HepG2 (cell line): ENCODE results near the gene VARS2. TPM values are rescaled to one million over a fixed set of nuclear protein-coding genes. Genes with fewer than 3 reads are reported as not detected.

Experiments used
- ATAC-seq: fragments of 200-7000 bp; cut with Tn5 transposase; 3 replicates; pipeline ENCODE4 v1.9.1; 2020; ENCODE audit warnings: mild to moderate bottlenecking, moderate library complexity
- BruUV-seq: library from RNA; stranded (reverse); fragments of 400-500 nt; replicated peaks from 2 replicates; lab custom pipeline; 2021; lab: Mats Ljungman, UMichigan
- CTCF ChIA-PET: fragments of 300-600 bp; formaldehyde crosslinking; extraction: SDS; loops from one replicate; lab custom pipeline; 2021; ENCODE audit warnings: low total read pairs, inconsistent platforms, low intra/inter-chr PET ratio; lab: Yijun Ruan, JAX
- POLR2A ChIA-PET: fragments of 350-600 bp; sonication (Branson Sonifier 250); formaldehyde crosslinking; loops from one replicate; lab custom pipeline; 2020; ENCODE audit warnings: antibody characterized with exemption, inconsistent platforms; lab: Yijun Ruan, JAX
- DNase-seq: peaks from one replicate; pipeline ENCODE4 v3.0.0-alpha.2; 2015; ENCODE audit warnings: low spot score
- FAIRE-seq: peaks from 3 replicates; lab custom pipeline; 2011; peaks lifted over from hg19 to GRCh38; lab: Jason Lieb, UNC
- H2AFZ ChIP-seq: one replicate; pipeline ENCODE4 v1.6.1; 2011; ENCODE audit warnings: low read length, inconsistent platforms
- H3K27ac ChIP-seq: fragments of 300-600 bp; 3 replicates; pipeline ENCODE4 v1.8.0; 2011; ENCODE audit warnings: mixed run types, mild to moderate bottlenecking, mixed read lengths, low read length, inconsistent platforms; ENCODE audit not compliant: insufficient read depth; ENCODE audit errors: extremely low read length
- H3K27me3 ChIP-seq, 2 experiments: fragments of 200-600 bp in 1 of 2; 2 replicates in 1 of 2; 3 replicates in 1 of 2; pipeline versions ENCODE4 v1.6.0 to v1.8.0; 2011; ENCODE audit warnings: low read length in 2 of 2, mild to moderate bottlenecking in 2 of 2, moderate library complexity in 2 of 2, inconsistent platforms in 1 of 2; ENCODE audit not compliant: insufficient read depth in 2 of 2, control insufficient read depth in 1 of 2
- H3K36me3 ChIP-seq, 2 experiments: fragments of 200-600 bp in 1 of 2; replicated peaks in 1 of 2; 2 replicates in 1 of 2; 3 replicates in 1 of 2; pipeline versions ENCODE4 v1.5.1 to v1.8.0; 2011; ENCODE audit warnings: low read length in 2 of 2, inconsistent platforms in 1 of 2; ENCODE audit not compliant: insufficient read depth in 2 of 2, control insufficient read depth in 1 of 2
- H3K4me1 ChIP-seq: 2 replicates; pipeline ENCODE4 v1.5.1; 2012; ENCODE audit warnings: low read length, inconsistent platforms; ENCODE audit not compliant: insufficient read depth
- H3K4me2 ChIP-seq: 2 replicates; pipeline ENCODE4 v1.6.0; 2011; ENCODE audit warnings: low read depth, low read length, inconsistent platforms
- H3K4me3 ChIP-seq, 3 experiments: fragments of 200-600 bp in 1 of 3; sonication (generic), shearing (Covaris generic) in 1 of 3; replicated peaks in 1 of 3; 2 replicates each; pipeline ENCODE4 v1.5.1; 2011 to 2016; ENCODE audit warnings: low read length in 3 of 3, inconsistent platforms in 2 of 3, low read depth in 2 of 3, mild to moderate bottlenecking in 2 of 3, control low read depth in 1 of 3, mixed read lengths in 1 of 3; ENCODE audit not compliant: insufficient read depth in 1 of 3
- H3K79me2 ChIP-seq: one replicate; pipeline ENCODE4 v1.6.1; 2011; ENCODE audit warnings: low read length, inconsistent platforms; ENCODE audit not compliant: insufficient read depth
- H3K9ac ChIP-seq: 2 replicates; pipeline ENCODE4 v1.6.0; 2011; ENCODE audit warnings: mild to moderate bottlenecking, low read depth, low read length, inconsistent platforms; ENCODE audit not compliant: insufficient read depth
- H3K9me3 ChIP-seq: 2 replicates; pipeline ENCODE4 v1.5.1; 2012; ENCODE audit warnings: mild to moderate bottlenecking, low read length
- H4K20me1 ChIP-seq: 2 replicates; pipeline ENCODE4 v1.6.0; 2011; ENCODE audit warnings: inconsistent platforms, mild to moderate bottlenecking, low read length, moderate library complexity; ENCODE audit not compliant: insufficient read depth
- BRF2 ChIP-seq: sonication (generic); formaldehyde crosslinking; IDR thresholded peaks from 2 replicates; pipeline ENCODE4 v1.8.1; 2022; ENCODE audit warnings: mild to moderate bottlenecking, missing genetic modification reagents
- CREB3 ChIP-seq: sonication (generic); formaldehyde crosslinking; IDR thresholded peaks from 2 replicates; pipeline ENCODE4 v1.5.0; 2020; ENCODE audit warnings: missing genetic modification reagents
- LBX2 ChIP-seq: sonication (generic); formaldehyde crosslinking; IDR thresholded peaks from 2 replicates; pipeline ENCODE4 v1.5.0; 2020; ENCODE audit warnings: missing genetic modification reagents, mild to moderate bottlenecking, borderline replicate concordance
- MYPOP ChIP-seq: sonication (generic); formaldehyde crosslinking; IDR thresholded peaks from 2 replicates; pipeline ENCODE4 v1.8.1; 2023; ENCODE audit warnings: mild to moderate bottlenecking, moderate library complexity, missing genetic modification reagents
- NFYB ChIP-seq: sonication (generic); formaldehyde crosslinking; IDR thresholded peaks from 2 replicates; pipeline ENCODE4 v1.4.0; 2020; ENCODE audit warnings: missing genetic modification reagents
- PHF8 ChIP-seq: sonication (generic); formaldehyde crosslinking; IDR thresholded peaks from 2 replicates; pipeline ENCODE4 v1.5.0; 2020; ENCODE audit warnings: missing genetic modification reagents
- SALL1 ChIP-seq: sonication (generic); formaldehyde crosslinking; IDR thresholded peaks from 2 replicates; pipeline ENCODE4 v1.8.0; 2022; ENCODE audit warnings: mild to moderate bottlenecking, missing genetic modification reagents
- ZNF224 ChIP-seq: sonication (generic); formaldehyde crosslinking; IDR thresholded peaks from 2 replicates; pipeline ENCODE4 v1.5.0; 2020; ENCODE audit warnings: mild to moderate bottlenecking, missing genetic modification reagents
- ZNF260 ChIP-seq: sonication (generic); formaldehyde crosslinking; IDR thresholded peaks from 2 replicates; pipeline ENCODE4 v1.4.0; 2020; ENCODE audit warnings: missing genetic modification reagents, low read depth, mild to moderate bottlenecking, borderline replicate concordance
- ZNF264 ChIP-seq: sonication (generic); formaldehyde crosslinking; IDR thresholded peaks from 2 replicates; pipeline ENCODE4 v1.4.0; 2020; ENCODE audit warnings: missing genetic modification reagents
- ZNF44 ChIP-seq: sonication (generic); formaldehyde crosslinking; IDR thresholded peaks from 2 replicates; pipeline ENCODE4 v1.5.1; 2020; ENCODE audit warnings: mild to moderate bottlenecking, missing genetic modification reagents
- ZNF607 ChIP-seq: sonication (generic); formaldehyde crosslinking; IDR thresholded peaks from 2 replicates; pipeline ENCODE4 v1.5.1; 2020; ENCODE audit warnings: missing genetic modification reagents, mild to moderate bottlenecking, borderline replicate concordance
- ZNF772 ChIP-seq: sonication (generic); formaldehyde crosslinking; IDR thresholded peaks from 2 replicates; pipeline ENCODE4 v1.5.0; 2020; ENCODE audit warnings: mild to moderate bottlenecking, missing genetic modification reagents
- WGBS: methylation state at CpG from one replicate; pipeline ENCODE4 v1.1.6; 2017; ENCODE audit warnings: low lambda C conversion rate; 5-methylcytosine and 5-hydroxymethylcytosine counted together
- in situ Hi-C: cut with HindIII; loops from 2 replicates; pipeline ENCODE4 v1.10.0; 2017; ENCODE audit warnings: low pct_unique_long_range_greater_than_20kb; ENCODE audit not compliant: extremely low pct_ligation_motif_present
- intact Hi-C: fragments of 100-400 bp; cut with micrococcal nuclease; formaldehyde crosslinking; loops from one replicate; pipeline ENCODE4 v1.10.0; 2022; ENCODE audit not compliant: unreplicated experiment
- polyA plus RNA-seq, 8 experiments: library from polyadenylated mRNA; depleted of rRNA in 3 of 8; stranded (reverse) in 7 of 8; unstranded in 1 of 8; fragments of >200 nt; fragmentation: Illumina TruSeq in 4 of 8; extraction: Trizol in 4 of 8; gene quantifications; 2 replicates each; pipeline versions ENCODE4 v1.2.1 to v1.2.3, GENCODE V29; 2011 to 2016; ENCODE audit warnings: low read depth in 4 of 8, missing spikeins in 1 of 8, mixed read lengths in 1 of 8; ENCODE audit not compliant: insufficient read depth in 1 of 8
- total RNA-seq, 5 experiments: library from RNA; depleted of rRNA; stranded (reverse); fragments of >200 nt; fragmentation: Illumina TruSeq; extraction: Trizol; gene quantifications; 2 replicates each; pipeline ENCODE4 v1.2.3, GENCODE V29; 2016; ENCODE audit warnings: low read depth in 1 of 5

VARS2 gene
- total and polyA plus RNA-seq, 2 of the 13 experiments (the other 11 are each of a cell fraction or from before 2014, with no cell fraction given): 61.8 to 71.8 TPM

- ATAC-seq: no peak
- in situ Hi-C loops: no loop called here
- BruUV-seq: no TSS peak
These were observed 20.4 kb upstream of the VARS2 start for GRCh38 chr6:30893666-30894065.

GRCh38 chr6:30894381-30894780 lies 19.7 kb upstream of the VARS2 start:
- H3K4me1 ChIP-seq: no peaks in the 10 kb centered on the region
- no peaks in the 10 kb centered on the region for H3K27me3 ChIP-seq
- no peaks in the 10 kb centered on the region for H4K20me1 ChIP-seq
- BruUV-seq: no TSS peak
- no peak overlapping the region for H3K27ac ChIP-seq
- in situ Hi-C loops: no loop called here
- no peaks in the 10 kb centered on the region for H3K79me2 ChIP-seq
- WGBS: 95% methylated on average over 12 of the region's 12 CpGs
- peaks cover 45 to 78% of the 10 kb centered on the region in 2 experiments for H3K36me3 ChIP-seq
- no peak overlapping the region for H2AFZ ChIP-seq
- no peak for DNase-seq
- intact Hi-C loops: no loop called here
- no peak for FAIRE-seq
- no peak for ATAC-seq
- TF ChIP-seq PHF8 (CRISPR knock-in tag): no peak
- TF ChIP-seq ZNF44 (CRISPR knock-in tag): no peak
- TF ChIP-seq MYPOP (CRISPR knock-in tag): no peak
- no peak for TF ChIP-seq ZNF264 (CRISPR knock-in tag)
- TF ChIP-seq ZNF607 (CRISPR knock-in tag): no peak
- TF ChIP-seq ZNF772 (CRISPR knock-in tag): no peak
- TF ChIP-seq ZNF260 (CRISPR knock-in tag): no peak
- no peak for TF ChIP-seq NFYB (CRISPR knock-in tag)
- no peak for TF ChIP-seq LBX2 (CRISPR knock-in tag)
- no peak for TF ChIP-seq ZNF224 (CRISPR knock-in tag)
- TF ChIP-seq SALL1: no peak
- H3K9ac ChIP-seq: no peak overlapping the region
- ChIA-PET CTCF (no interaction called here), POLR2A (no interaction called here)
- no peak overlapping the region for H3K4me3 ChIP-seq
- H3K4me2 ChIP-seq: no peak overlapping the region
- no peaks in the 10 kb centered on the region for H3K9me3 ChIP-seq

More at GRCh38 chr6:30893666-30894065, 20.4 kb upstream of the VARS2 start:
- H3K79me2 ChIP-seq: no peaks in the 10 kb centered on the region
- no peak overlapping the region for H2AFZ ChIP-seq
- H3K4me2 ChIP-seq: no peak overlapping the region
- no peaks in the 10 kb centered on the region for H3K4me1 ChIP-seq
- peaks cover 43 to 79% of the 10 kb centered on the region in 2 experiments for H3K36me3 ChIP-seq
- TF ChIP-seq CREB3 (CRISPR knock-in tag) (no peak), BRF2 (CRISPR knock-in tag) (no peak)
- H3K27ac ChIP-seq: no peak overlapping the region
- H4K20me1 ChIP-seq: no peaks in the 10 kb centered on the region
- no peak overlapping the region for H3K4me3 ChIP-seq
- H3K27me3 ChIP-seq: no peaks in the 10 kb centered on the region
- intact Hi-C loops: no loop called here
- H3K9me3 ChIP-seq: no peaks in the 10 kb centered on the region
- DNase-seq: no peak
- 97% methylated on average over 8 of the region's 8 CpGs for WGBS
- no peak overlapping the region for H3K9ac ChIP-seq
- FAIRE-seq: no peak
- ChIA-PET POLR2A (no interaction called here), CTCF (no interaction called here)
